DND-41 (cell line): ENCODE results near the gene ANO3.

Experiments used
- ATAC-seq: fragments of 200-7000 bp; cut with Tn5 transposase; 3 replicates; pipeline ENCODE4 v1.9.1; 2021; ENCODE audit warnings: low read depth; ENCODE audit not compliant: insufficient read depth
- DNase-seq: peaks from one replicate; pipeline ENCODE4 v3.0.0-alpha.2; 2020
- H2AFZ ChIP-seq: 2 replicates; pipeline ENCODE4 v1.6.0; 2012; ENCODE audit warnings: low read depth, low read length
- H3K27ac ChIP-seq: 2 replicates; pipeline ENCODE4 v1.5.1; 2012; ENCODE audit warnings: low read length, inconsistent platforms
- H3K27me3 ChIP-seq: fragments of 200-600 bp; sonication (generic); 2 replicates; pipeline ENCODE4 v1.6.0; 2012; ENCODE audit warnings: low read length, mild to moderate bottlenecking, inconsistent platforms; ENCODE audit not compliant: insufficient read depth, poor library complexity
- H3K36me3 ChIP-seq: 2 replicates; pipeline ENCODE4 v1.5.1; 2012; ENCODE audit warnings: low read length, inconsistent platforms; ENCODE audit not compliant: insufficient read depth
- H3K4me1 ChIP-seq: 2 replicates; pipeline ENCODE4 v1.5.1; 2012; ENCODE audit warnings: mild to moderate bottlenecking, low read length; ENCODE audit not compliant: insufficient read depth
- H3K4me2 ChIP-seq: 2 replicates; pipeline ENCODE4 v1.6.0; 2012; ENCODE audit warnings: mild to moderate bottlenecking, moderate library complexity, low read length, inconsistent platforms; ENCODE audit not compliant: insufficient read depth
- H3K4me3 ChIP-seq, 2 experiments: fragments of 200-600 bp in 1 of 2; shearing (Covaris generic) in 1 of 2; 2 replicates each; pipeline ENCODE4 v1.5.1; 2012 to 2016; ENCODE audit warnings: inconsistent platforms in 2 of 2, low read length in 2 of 2, mild to moderate bottlenecking in 2 of 2, low read depth in 1 of 2, moderate library complexity in 1 of 2
- H3K79me2 ChIP-seq: 2 replicates; pipeline ENCODE4 v1.6.0; 2012; ENCODE audit warnings: low read length, inconsistent platforms; ENCODE audit not compliant: insufficient read depth
- H3K9ac ChIP-seq: 2 replicates; pipeline ENCODE4 v1.6.0; 2012; ENCODE audit warnings: low read depth, mild to moderate bottlenecking, inconsistent platforms, low read length, moderate library complexity
- H3K9me3 ChIP-seq: 2 replicates; pipeline ENCODE4 v1.5.1; 2012; ENCODE audit warnings: low read length, moderate library complexity, mild to moderate bottlenecking, inconsistent platforms; ENCODE audit not compliant: insufficient read depth, severe bottlenecking
- H4K20me1 ChIP-seq: 2 replicates; pipeline ENCODE4 v1.6.0; 2012; ENCODE audit warnings: low read length; ENCODE audit not compliant: insufficient read depth
- CTCF ChIP-seq: IDR thresholded peaks from 2 replicates; pipeline ENCODE4 v1.5.1; 2012; ENCODE audit warnings: borderline replicate concordance, low read length, moderate library complexity, mild to moderate bottlenecking; ENCODE audit not compliant: poor library complexity, severe bottlenecking; ENCODE audit errors: extremely low read depth
- EZH2 ChIP-seq: IDR thresholded peaks from 3 replicates; pipeline ENCODE4 v1.6.1; 2012; ENCODE audit warnings: borderline replicate concordance, low read depth, mild to moderate bottlenecking, moderate library complexity, low read length, inconsistent platforms; ENCODE audit not compliant: severe bottlenecking

ANO3 gene

DNA sequence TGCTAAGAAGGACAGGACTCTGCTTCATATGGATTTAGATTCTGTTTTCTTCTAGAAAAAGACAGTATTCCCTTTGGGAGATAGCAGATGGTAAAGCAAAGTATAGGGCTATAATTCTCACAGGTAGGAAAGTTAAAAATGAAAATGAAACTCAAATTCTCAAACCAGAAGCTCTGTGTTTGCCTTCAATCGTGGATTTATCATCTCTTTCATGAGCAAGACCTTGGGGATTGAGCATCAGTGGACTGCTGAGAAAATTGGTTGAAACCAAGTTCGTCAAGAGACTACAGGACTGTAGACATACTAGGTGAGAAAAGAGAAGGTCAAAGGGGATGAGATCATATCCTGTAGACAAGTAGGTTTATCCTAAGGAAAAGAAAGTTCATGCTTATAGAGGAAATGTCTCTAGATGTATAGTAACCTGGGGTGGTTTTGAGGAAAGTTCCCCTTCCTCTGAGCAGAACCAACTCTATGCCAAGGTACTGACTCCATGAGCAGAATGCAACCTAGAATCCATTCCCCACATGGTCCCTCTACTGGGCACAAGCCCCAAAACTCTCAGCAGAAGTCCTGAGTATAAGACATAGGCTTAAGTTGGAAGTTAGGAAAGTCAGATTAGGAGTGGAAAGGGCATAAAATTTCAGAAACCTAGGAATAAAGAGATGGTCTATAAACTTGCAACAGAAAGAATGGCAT is 343.5 kb downstream of the ANO3 start:
- no peak for DNase-seq
- H3K4me2 ChIP-seq = no peak overlapping the region
- no peak overlapping the region for H3K9ac ChIP-seq
- H3K36me3 ChIP-seq = no peaks in the 10 kb centered on the region
- H3K27me3 ChIP-seq = no peaks in the 10 kb centered on the region
- no peak overlapping the region for H3K27ac ChIP-seq
- ATAC-seq = no peak
- no peaks in the 10 kb centered on the region for H3K79me2 ChIP-seq
- no peak overlapping the region for H3K4me3 ChIP-seq
- H3K9me3 ChIP-seq = no peaks in the 10 kb centered on the region
- H3K4me1 ChIP-seq = no peaks in the 10 kb centered on the region
- no peak overlapping the region for H2AFZ ChIP-seq
- H4K20me1 ChIP-seq = no peaks in the 10 kb centered on the region
- no peak for TF ChIP-seq CTCF
- TF ChIP-seq EZH2 = no peak

GRCh38 chr11:26676641-26677040 is 344.7 kb downstream of the ANO3 start:
- no peak overlapping the region for H3K4me2 ChIP-seq

GRCh38 chr11:26677566-26677965 is 345.6 kb downstream of the ANO3 start:
- Histone ChIP-seq H4K20me1 (no peaks in the 10 kb centered on the region), H2AFZ (no peak overlapping the region), H3K27ac (no peak overlapping the region), H3K4me2 (no peak overlapping the region), H3K27me3 (no peaks in the 10 kb centered on the region), H3K4me3 (no peak overlapping the region), H3K9ac (no peak overlapping the region), H3K9me3 (no peaks in the 10 kb centered on the region), H3K79me2 (no peaks in the 10 kb centered on the region), H3K36me3 (no peaks in the 10 kb centered on the region), H3K4me1 (no peaks in the 10 kb centered on the region)
- DNase-seq (no peak), ATAC-seq (no peak)
- TF ChIP-seq EZH2 (no peak), CTCF (no peak)

More at GRCh38 chr11:26676641-26677040, 344.7 kb downstream of the ANO3 start:
- ATAC-seq (no peak), DNase-seq (no peak)
- Histone ChIP-seq H3K4me1 (no peaks in the 10 kb centered on the region), H3K4me3 (no peak overlapping the region), H3K36me3 (no peaks in the 10 kb centered on the region), H3K27ac (no peak overlapping the region), H4K20me1 (no peaks in the 10 kb centered on the region), H3K9ac (no peak overlapping the region), H3K9me3 (no peaks in the 10 kb centered on the region), H2AFZ (no peak overlapping the region), H3K79me2 (no peaks in the 10 kb centered on the region), H3K27me3 (no peaks in the 10 kb centered on the region)
- TF ChIP-seq CTCF (no peak), EZH2 (no peak)

- H3K4me1 ChIP-seq = no peaks in the 10 kb centered on the region
- H2AFZ ChIP-seq = no peak overlapping the region
- H3K36me3 ChIP-seq = no peaks in the 10 kb centered on the region
- H3K4me2 ChIP-seq = no peak overlapping the region
- no peak for ATAC-seq
- no peak for TF ChIP-seq CTCF
- TF ChIP-seq EZH2 = no peak
- no peaks in the 10 kb centered on the region for H3K79me2 ChIP-seq
- no peak overlapping the region for H3K4me3 ChIP-seq
- H4K20me1 ChIP-seq = no peaks in the 10 kb centered on the region
- H3K27me3 ChIP-seq = no peaks in the 10 kb centered on the region
- H3K27ac ChIP-seq = no peak overlapping the region
- no peak overlapping the region for H3K9ac ChIP-seq
- DNase-seq = no peak
- no peaks in the 10 kb centered on the region for H3K9me3 ChIP-seq
These were observed 355.4 kb downstream of the ANO3 start for GRCh38 chr11:26687351-26687750.
